ENCODE measurements around the gene DMRTB1.

Gene DMRTB1

DNA sequence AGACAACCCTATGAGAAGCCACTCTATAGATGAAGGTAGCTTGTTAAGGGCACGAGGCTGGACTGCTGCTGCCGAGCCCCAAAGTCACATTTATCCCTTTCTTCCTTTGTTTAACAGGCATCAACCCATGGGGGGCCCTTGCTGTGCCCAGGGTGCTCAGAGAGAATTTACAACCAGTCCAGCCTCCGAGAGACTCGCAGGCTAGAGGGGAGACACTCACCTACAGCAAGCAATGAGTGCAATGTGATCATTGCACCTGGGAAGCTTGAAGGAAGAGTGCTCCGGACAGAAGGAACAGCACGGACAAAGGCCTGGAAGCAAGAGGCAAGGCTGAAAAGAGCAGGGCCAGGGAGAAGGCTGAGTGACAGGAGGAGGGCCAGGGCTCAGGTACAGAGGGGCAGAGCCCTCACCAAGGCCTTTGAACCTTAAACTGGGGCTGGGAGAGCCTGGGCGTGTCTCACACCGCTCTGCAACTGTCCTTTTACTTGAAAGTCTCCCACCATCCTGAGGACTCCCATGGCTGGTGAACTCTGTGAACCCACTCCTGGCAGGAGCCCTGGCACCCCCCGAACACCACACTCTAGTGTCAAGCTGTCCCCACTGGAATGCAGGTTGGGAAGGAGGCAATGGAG lies 27.3 kb downstream of the DMRTB1 start:
- Histone ChIP-seq H3K9me3 (ENCODE audit: insufficient read depth, low read length) (no peaks in the 10 kb centered on the region), H3K9ac (ENCODE audit: low read length) (no peak overlapping the region), H3K4me3 (ENCODE audit: low read length) (no peak overlapping the region), H4K20me1 (ENCODE audit: insufficient read depth, low read length) (no peaks in the 10 kb centered on the region), H3K79me2 (ENCODE audit: low read length) (no peaks in the 10 kb centered on the region), H3K4me2 (ENCODE audit: low read length) (no peak overlapping the region; the same call in 1 of the 2 replicates), H3K4me1 (ENCODE audit: low read length) (peaks cover 5% of the 10 kb centered on the region; the same call in 1 of the 2 replicates), H2AFZ (ENCODE audit: low read depth, low read length) (0 out of 2 replicates have a peak overlapping the region, but pooled peaks have one; percentile 82), H3K27ac (ENCODE audit: low read length) (no peak overlapping the region), H3K36me3 (replicated peaks; ENCODE audit: low read depth, low read length) (no peaks in the 10 kb centered on the region), H3K27me3 (ENCODE audit: low read depth, low read length) (peaks cover 14% of the 10 kb centered on the region)
- no peak for TF ChIP-seq EZH2phosphoT487 (IDR thresholded peaks at IDR 0.05; ENCODE audit: low read depth)
- TF ChIP-seq, protein P1, sequence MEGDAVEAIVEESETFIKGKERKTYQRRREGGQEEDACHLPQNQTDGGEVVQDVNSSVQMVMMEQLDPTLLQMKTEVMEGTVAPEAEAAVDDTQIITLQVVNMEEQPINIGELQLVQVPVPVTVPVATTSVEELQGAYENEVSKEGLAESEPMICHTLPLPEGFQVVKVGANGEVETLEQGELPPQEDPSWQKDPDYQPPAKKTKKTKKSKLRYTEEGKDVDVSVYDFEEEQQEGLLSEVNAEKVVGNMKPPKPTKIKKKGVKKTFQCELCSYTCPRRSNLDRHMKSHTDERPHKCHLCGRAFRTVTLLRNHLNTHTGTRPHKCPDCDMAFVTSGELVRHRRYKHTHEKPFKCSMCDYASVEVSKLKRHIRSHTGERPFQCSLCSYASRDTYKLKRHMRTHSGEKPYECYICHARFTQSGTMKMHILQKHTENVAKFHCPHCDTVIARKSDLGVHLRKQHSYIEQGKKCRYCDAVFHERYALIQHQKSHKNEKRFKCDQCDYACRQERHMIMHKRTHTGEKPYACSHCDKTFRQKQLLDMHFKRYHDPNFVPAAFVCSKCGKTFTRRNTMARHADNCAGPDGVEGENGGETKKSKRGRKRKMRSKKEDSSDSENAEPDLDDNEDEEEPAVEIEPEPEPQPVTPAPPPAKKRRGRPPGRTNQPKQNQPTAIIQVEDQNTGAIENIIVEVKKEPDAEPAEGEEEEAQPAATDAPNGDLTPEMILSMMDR (IDR thresholded peaks at IDR 0.05; ENCODE audit: low read depth, low read length), result no peak

DNA sequence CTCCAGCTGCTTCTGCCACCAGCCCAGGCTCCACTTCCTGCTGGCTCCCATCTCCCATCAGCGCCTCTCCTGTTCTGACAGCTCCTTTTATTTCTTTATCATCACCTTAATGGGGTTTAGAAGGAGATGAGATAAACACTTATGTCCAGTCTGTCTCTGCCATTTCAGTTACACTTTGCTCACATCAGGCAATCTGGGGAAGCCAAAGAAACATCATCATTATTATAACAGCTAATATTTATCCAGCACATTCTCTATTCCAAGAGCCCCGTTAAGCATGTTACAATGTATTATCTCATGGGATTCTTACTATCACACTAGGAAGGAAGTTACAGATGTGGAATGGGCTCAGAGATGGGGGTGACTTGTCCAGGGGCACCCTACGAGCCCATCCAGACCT lies 31.2 kb downstream of the DMRTB1 start:
- Histone ChIP-seq H3K27ac (ENCODE audit: low read length) (no peak overlapping the region), H3K4me2 (ENCODE audit: low read length) (no peak overlapping the region), H3K4me1 (ENCODE audit: low read length) (peaks cover 5% of the 10 kb centered on the region; the same call in 1 of the 2 replicates), H3K9me3 (ENCODE audit: insufficient read depth, low read length) (no peaks in the 10 kb centered on the region), H3K9ac (ENCODE audit: low read length) (no peak overlapping the region), H3K36me3 (replicated peaks; ENCODE audit: low read depth, low read length) (no peaks in the 10 kb centered on the region), H3K79me2 (ENCODE audit: low read length) (no peaks in the 10 kb centered on the region), H2AFZ (ENCODE audit: low read depth, low read length) (no peak overlapping the region), H3K4me3 (ENCODE audit: low read length) (no peak overlapping the region), H4K20me1 (ENCODE audit: insufficient read depth, low read length) (no peaks in the 10 kb centered on the region), H3K27me3 (ENCODE audit: low read depth, low read length) (peaks cover 14% of the 10 kb centered on the region)
- TF ChIP-seq EZH2phosphoT487 (IDR thresholded peaks at IDR 0.05; ENCODE audit: low read depth), result no peak
- TF ChIP-seq, protein P1 (IDR thresholded peaks at IDR 0.05; ENCODE audit: low read depth, low read length), result no peak

DNA sequence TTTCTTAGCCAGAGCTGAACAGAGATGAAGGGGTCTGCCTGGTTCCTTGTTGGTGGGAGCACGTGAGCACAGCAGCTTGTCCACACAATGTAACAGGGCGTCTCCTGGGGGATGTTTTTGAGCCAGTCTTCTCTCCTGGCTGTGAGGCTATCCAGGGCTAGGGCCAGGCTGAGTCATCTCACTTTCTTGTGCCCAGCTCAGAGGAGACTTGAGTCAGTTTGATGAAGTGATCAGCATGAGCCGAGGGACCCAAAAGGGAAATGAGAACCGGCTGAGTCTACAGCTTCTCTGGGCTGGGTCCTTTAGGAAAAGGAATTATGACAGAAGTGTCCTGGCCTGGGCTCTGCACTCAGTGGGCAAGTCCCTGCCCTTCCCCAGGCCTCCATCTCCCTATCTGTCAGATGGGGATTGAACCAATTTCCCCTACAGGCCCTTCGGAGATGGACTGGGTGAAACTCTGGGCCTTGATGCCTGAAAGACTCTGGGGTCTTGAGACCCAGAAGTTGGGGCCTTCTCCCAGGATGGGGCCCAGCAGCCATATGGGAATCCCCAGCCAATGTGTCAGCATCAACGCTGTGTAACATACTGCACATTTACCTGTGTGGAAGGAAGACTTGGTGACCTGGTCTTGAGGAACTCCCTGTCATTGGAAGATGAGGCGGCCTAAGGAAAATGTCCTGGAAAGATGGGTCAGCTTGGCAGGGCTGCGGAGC lies 36.6 kb downstream of the DMRTB1 start:
- Histone ChIP-seq H3K9me3 (ENCODE audit: insufficient read depth, low read length) (no peaks in the 10 kb centered on the region), H3K9ac (ENCODE audit: low read length) (no peak overlapping the region), H3K27ac (ENCODE audit: low read length) (no peak overlapping the region), H2AFZ (ENCODE audit: low read depth, low read length) (no peak overlapping the region), H3K27me3 (ENCODE audit: low read depth, low read length) (no peaks in the 10 kb centered on the region), H3K4me3 (ENCODE audit: low read length) (no peak overlapping the region), H4K20me1 (ENCODE audit: insufficient read depth, low read length) (no peaks in the 10 kb centered on the region), H3K4me2 (ENCODE audit: low read length) (no peak overlapping the region), H3K4me1 (ENCODE audit: low read length) (no peaks in the 10 kb centered on the region), H3K79me2 (ENCODE audit: low read length) (no peaks in the 10 kb centered on the region), H3K36me3 (replicated peaks; ENCODE audit: low read depth, low read length) (no peaks in the 10 kb centered on the region)
- TF ChIP-seq, protein P1 (IDR thresholded peaks at IDR 0.05; ENCODE audit: low read depth, low read length), result no peak
- no peak for TF ChIP-seq EZH2phosphoT487 (IDR thresholded peaks at IDR 0.05; ENCODE audit: low read depth)

DNA sequence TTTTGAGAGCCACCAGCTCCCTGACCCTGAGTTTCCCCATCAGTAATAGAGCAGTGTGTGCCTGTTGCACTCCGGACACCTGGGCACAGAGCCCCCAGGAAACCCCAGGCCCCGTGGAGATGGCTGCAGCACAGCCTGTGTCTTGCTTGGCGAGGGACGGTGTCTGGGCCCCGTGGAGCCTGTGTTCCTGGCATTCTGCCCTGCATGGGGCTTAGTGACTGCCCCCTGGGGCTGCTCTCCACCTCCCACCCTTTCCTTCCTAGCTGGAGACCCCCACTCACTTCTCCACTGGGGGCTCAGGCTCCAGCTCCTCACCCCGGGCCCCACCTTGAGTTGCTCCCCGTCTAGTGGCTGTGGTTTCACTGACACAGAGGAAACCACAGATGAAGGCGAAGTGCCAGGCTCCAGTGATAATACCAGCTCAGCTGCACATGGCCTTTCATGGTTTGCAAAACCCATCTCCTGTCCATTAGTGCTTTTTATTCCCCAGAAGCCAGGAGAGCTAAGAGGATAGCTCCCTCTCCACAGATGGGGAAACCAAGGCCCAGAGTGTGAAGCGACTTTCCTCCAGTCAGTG lies 39.4 kb downstream of the DMRTB1 start:
- no peaks in the 10 kb centered on the region for H3K36me3 ChIP-seq (replicated peaks; ENCODE audit: low read depth, low read length)
- no peak overlapping the region for H3K27ac ChIP-seq (ENCODE audit: low read length)
- H3K4me3 ChIP-seq (ENCODE audit: low read length), result no peak overlapping the region
- H3K9ac ChIP-seq (ENCODE audit: low read length), result no peak overlapping the region
- H3K79me2 ChIP-seq (ENCODE audit: low read length), result no peaks in the 10 kb centered on the region
- no peak for TF ChIP-seq EZH2phosphoT487 (IDR thresholded peaks at IDR 0.05; ENCODE audit: low read depth)
- TF ChIP-seq, protein P1 (IDR thresholded peaks at IDR 0.05; ENCODE audit: low read depth, low read length), result no peak
- no peak overlapping the region for H3K4me2 ChIP-seq (ENCODE audit: low read length)
- no peak overlapping the region for H2AFZ ChIP-seq (ENCODE audit: low read depth, low read length)
- no peaks in the 10 kb centered on the region for H4K20me1 ChIP-seq (ENCODE audit: insufficient read depth, low read length)
- no peaks in the 10 kb centered on the region for H3K9me3 ChIP-seq (ENCODE audit: insufficient read depth, low read length)
- H3K4me1 ChIP-seq (ENCODE audit: low read length), result no peaks in the 10 kb centered on the region
- no peaks in the 10 kb centered on the region for H3K27me3 ChIP-seq (ENCODE audit: low read depth, low read length)
